HG02981 (cell line): ENCODE measurements around the gene PHC1.

Source experiments
- ATAC-seq: cut with Tn5 transposase; IDR thresholded peaks from one replicate; pipeline ENCODE4 v1.9.1; 2021; ENCODE audit warnings: mild to moderate bottlenecking, moderate library complexity; ENCODE audit not compliant: unreplicated experiment

Gene PHC1

GRCh38 chr12:8949342-8950220 is 35.3 kb downstream of the PHC1 start, which contains the start of gene M6PR:
TSS of gene M6PR (minus strand) at chr12:8949645. CDS start at chr12:8946404, 3,241 bp downstream.
- peak; percentile 82 for ATAC-seq

GRCh38 chr12:8950221-8950527 is 35.9 kb downstream of the PHC1 start:
- ATAC-seq = peak; percentile 2

- no peak for ATAC-seq
Observed at GRCh38 chr12:8950702-8951478, 36.6 kb downstream of the PHC1 start.

GRCh38 chr12:8951744-8952143 is 37.4 kb downstream of the PHC1 start:
- no peak for ATAC-seq

- ATAC-seq = no peak
Observed at GRCh38 chr12:8953773-8954402, 39.6 kb downstream of the PHC1 start.

GRCh38 chr12:8956073-8956472 is 41.8 kb downstream of the PHC1 start:
- ATAC-seq = no peak

- no peak for ATAC-seq
Observed at GRCh38 chr12:8956772-8957171, 42.5 kb downstream of the PHC1 start.

- no peak for ATAC-seq
Observed at GRCh38 chr12:8957561-8957960, 43.3 kb downstream of the PHC1 start.

- ATAC-seq = no peak
Observed at GRCh38 chr12:8958066-8958465, 43.8 kb downstream of the PHC1 start.

GRCh38 chr12:8960176-8960575 is 45.9 kb downstream of the PHC1 start:
- no peak for ATAC-seq

GRCh38 chr12:8968761-8969160 is 54.5 kb downstream of the PHC1 start:
- ATAC-seq = no peak

- no peak for ATAC-seq
Observed at GRCh38 chr12:8969861-8970411, 55.6 kb downstream of the PHC1 start.

- no peak for ATAC-seq
Observed at GRCh38 chr12:8970432-8970831, 56.1 kb downstream of the PHC1 start.

GRCh38 chr12:8980137-8980536 is 65.8 kb downstream of the PHC1 start:
- ATAC-seq = no peak

GRCh38 chr12:8985213-8985754 is 71.0 kb downstream of the PHC1 start:
- ATAC-seq = no peak

- ATAC-seq = no peak
Observed at GRCh38 chr12:8987163-8987562, 72.9 kb downstream of the PHC1 start.

- no peak for ATAC-seq
Observed at GRCh38 chr12:8987685-8988084, 73.4 kb downstream of the PHC1 start.

- ATAC-seq = peak; percentile 65
Observed at GRCh38 chr12:8989413-8989812, 75.1 kb downstream of the PHC1 start, which contains the start of gene KLRG1. TSS of gene KLRG1 (plus strand) at chr12:8989546. CDS start at chr12:8989636, 90 bp downstream.
